IMR-90 (cell line): ENCODE measurements around the gene OSGEP.

ENCODE experiments used
- CEBPB ChIP-seq: IDR thresholded peaks from 2 replicates; pipeline ENCODE4 v1.6.1; 2012; ENCODE audit warnings: low read depth, low read length, improper control_type of control experiment
- CTCF ChIP-seq: conservative IDR thresholded peaks from 2 replicates; pipeline ENCODE4 v1.5.1; 2012; ENCODE audit warnings: mild to moderate bottlenecking, low read depth, low read length, improper control_type of control experiment
- ELK1 ChIP-seq: fragments of 150-350 bp; IDR thresholded peaks from 2 replicates; pipeline ENCODE4 v1.6.1; 2016; ENCODE audit warnings: low read depth, mild to moderate bottlenecking, low read length, moderate library complexity, borderline replicate concordance
- MAZ ChIP-seq: IDR thresholded peaks from 2 replicates; pipeline ENCODE4 v1.6.1; 2012; ENCODE audit warnings: low read depth, mild to moderate bottlenecking, low read length, improper control_type of control experiment, moderate library complexity, borderline replicate concordance
- NFE2L2 ChIP-seq: fragments of 150-350 bp; IDR thresholded peaks from 2 replicates; pipeline ENCODE4 v1.6.1; 2016; ENCODE audit warnings: low read depth, mild to moderate bottlenecking, low read length
- POLR2A ChIP-seq: IDR thresholded peaks from 2 replicates; pipeline ENCODE4 v1.6.1; 2012; ENCODE audit warnings: mild to moderate bottlenecking, low read depth, low read length
- RAD21 ChIP-seq: IDR thresholded peaks from 2 replicates; pipeline ENCODE4 v1.6.1; 2012; ENCODE audit warnings: low read length, improper control_type of control experiment
- USF2 ChIP-seq: fragments of 150-350 bp; IDR thresholded peaks from 2 replicates; pipeline ENCODE4 v1.6.1; 2017; ENCODE audit warnings: mild to moderate bottlenecking, antibody characterized with exemption, low read length, low read depth

GRCh38 chr14:20501346-20501745, 46.7 kb upstream of the OSGEP start:
- no peak for TF ChIP-seq USF2
- no peak for TF ChIP-seq CTCF
- no peak for TF ChIP-seq POLR2A
- no peak for TF ChIP-seq CEBPB
- TF ChIP-seq NFE2L2 = peak; percentile 67
- no peak for TF ChIP-seq RAD21
- no peak for TF ChIP-seq ELK1
- TF ChIP-seq MAZ = no peak
